Spinal cord (tissue), 10 donors: ENCODE data around the gene DCAF8. TPM values are rescaled to one million over a fixed set of nuclear protein-coding genes. Genes with fewer than 3 reads are reported as not detected.
A peak's percentile ranks its signal among the peaks of the same experiment; 100 is the strongest.

Experiments
- DNase-seq, 6 donors: peaks; one replicate each; pipeline versions ENCODE4 v3.0.0 to v3.0.0-alpha.2; 2013 to 2015; ENCODE audit warnings: low spot score in 6 of 6, low read depth in 4 of 6
- H3K27ac ChIP-seq: one replicate; pipeline ENCODE4 v1.5.1; 2013; ENCODE audit warnings: low read depth, low read length, control low read depth
- H3K27me3 ChIP-seq: one replicate; pipeline ENCODE4 v1.6.1; 2013; ENCODE audit warnings: low read length; ENCODE audit not compliant: control insufficient read depth, insufficient read depth
- H3K36me3 ChIP-seq: one replicate; pipeline ENCODE4 v1.6.1; 2013; ENCODE audit warnings: low read length; ENCODE audit not compliant: control insufficient read depth, insufficient read depth
- H3K4me1 ChIP-seq: one replicate; pipeline ENCODE4 v1.6.1; 2013; ENCODE audit warnings: low read length; ENCODE audit not compliant: control insufficient read depth, insufficient read depth
- H3K4me3 ChIP-seq: one replicate; pipeline ENCODE4 v1.5.1; 2013; ENCODE audit warnings: low read depth, low read length, control low read depth
- H3K9me3 ChIP-seq: one replicate; pipeline ENCODE4 v1.6.1; 2013; ENCODE audit warnings: low read length; ENCODE audit not compliant: control insufficient read depth, insufficient read depth
- WGBS: methylation state at CpG from one replicate; pipeline ENCODE4 v1.1.5; 2013; ENCODE audit warnings: missing lambda C conversion rate; ENCODE audit not compliant: insufficient coverage; 5-methylcytosine and 5-hydroxymethylcytosine counted together
- polyA plus RNA-seq, 2 donors: library from polyadenylated mRNA; unstranded; fragments of 120-200 nt; gene quantifications; one replicate each; pipeline ENCODE4 v1.2.1, GENCODE V29; 2013; ENCODE audit not compliant: insufficient read length in 2 of 2
- total RNA-seq, 2 donors: library from RNA; depleted of rRNA in 1 of 2; stranded (reverse); fragments of 120-200 nt in 1 of 2; fragments of >200 nt in 1 of 2; gene quantifications; one replicate each; pipeline versions ENCODE4 v1.2.3 to v1.2.4, GENCODE V29; 2013 to 2014
- donor health status: healthy.

The DCAF8 gene
- total and polyA plus RNA-seq, 4 donors: 87.6 to 179 (median 146) TPM

GRCh38 chr1:160219062-160219929 is 43.1 kb downstream of the DCAF8 start:
- Histone ChIP-seq H3K27ac (peak overlapping the region; percentile 54), H3K27me3 (no peaks in the 10 kb centered on the region), H3K9me3 (no peaks in the 10 kb centered on the region), H3K4me3 (no peak overlapping the region), H3K4me1 (peaks cover 23% of the 10 kb centered on the region), H3K36me3 (peaks cover 44% of the 10 kb centered on the region)
- peak in 3 of 6 donors; percentile 35 to 86 (median 85) for DNase-seq
- 28% methylated on average over 3 of the region's 4 CpGs for WGBS

- H3K27ac ChIP-seq: peak overlapping the region; percentile 45
- no peaks in the 10 kb centered on the region for H3K9me3 ChIP-seq
- H3K27me3 ChIP-seq: no peaks in the 10 kb centered on the region
- DNase-seq: peak in 2 of 6 donors; percentile 39 to 61
- H3K36me3 ChIP-seq: peaks cover 50% of the 10 kb centered on the region
- H3K4me1 ChIP-seq: peaks cover 23% of the 10 kb centered on the region
- no peak overlapping the region for H3K4me3 ChIP-seq
- 47% methylated on average over 6 of the region's 10 CpGs for WGBS
These were observed 44.8 kb downstream of the DCAF8 start for GRCh38 chr1:160217481-160218051.

GRCh38 chr1:160216301-160216700 is 46.0 kb downstream of the DCAF8 start:
- Histone ChIP-seq H3K9me3 (no peaks in the 10 kb centered on the region), H3K4me3 (no peak overlapping the region), H3K36me3 (peaks cover 53% of the 10 kb centered on the region), H3K4me1 (peaks cover 27% of the 10 kb centered on the region), H3K27me3 (no peaks in the 10 kb centered on the region), H3K27ac (no peak overlapping the region)
- no peak for DNase-seq

GRCh38 chr1:160214481-160215140 is 47.7 kb downstream of the DCAF8 start:
- Histone ChIP-seq H3K9me3 (no peaks in the 10 kb centered on the region), H3K36me3 (peaks cover 53% of the 10 kb centered on the region), H3K4me3 (no peak overlapping the region), H3K4me1 (peaks cover 41% of the 10 kb centered on the region), H3K27me3 (no peaks in the 10 kb centered on the region), H3K27ac (no peak overlapping the region)
- no peak for DNase-seq
- no CpG with 5 or more reads among the region's 3 CpGs for WGBS

- Histone ChIP-seq H3K4me3 (no peak overlapping the region), H3K9me3 (no peaks in the 10 kb centered on the region), H3K27ac (peak overlapping the region; percentile 90), H3K36me3 (peaks cover 67% of the 10 kb centered on the region), H3K27me3 (no peaks in the 10 kb centered on the region), H3K4me1 (peaks cover 51% of the 10 kb centered on the region)
- WGBS: 32% methylated on average over 5 of the region's 10 CpGs
- peak in 5 of 6 donors; percentile 70 to 97 (median 83) for DNase-seq
These were observed 51.1 kb downstream of the DCAF8 start for GRCh38 chr1:160211046-160211790.

GRCh38 chr1:160210561-160210960 is 51.8 kb downstream of the DCAF8 start:
- WGBS: no CpG with 5 or more reads among the region's 5 CpGs
- peaks cover 65% of the 10 kb centered on the region for H3K36me3 ChIP-seq

GRCh38 chr1:160209321-160210046 is 52.9 kb downstream of the DCAF8 start:
- Histone ChIP-seq H3K36me3 (peaks cover 56% of the 10 kb centered on the region), H3K27ac (peak overlapping the region; percentile 90), H3K9me3 (no peaks in the 10 kb centered on the region), H3K4me3 (peak overlapping the region; percentile 5), H3K4me1 (peaks cover 63% of the 10 kb centered on the region), H3K27me3 (no peaks in the 10 kb centered on the region)
- 11% methylated on average over 4 of the region's 7 CpGs for WGBS
- DNase-seq: peak in 2 of 6 donors; percentile 72 to 74

More at GRCh38 chr1:160210561-160210960, 51.8 kb downstream of the DCAF8 start:
- DNase-seq: peak in 4 of 6 donors; percentile 50 to 92 (median 78)
- Histone ChIP-seq H3K4me3 (no peak overlapping the region), H3K27ac (peak overlapping the region; percentile 90), H3K27me3 (no peaks in the 10 kb centered on the region), H3K4me1 (peaks cover 57% of the 10 kb centered on the region), H3K9me3 (no peaks in the 10 kb centered on the region)

GRCh38 chr1:160208557-160209320 is 53.6 kb downstream of the DCAF8 start:
- H3K4me3 ChIP-seq: peak overlapping the region; percentile 5
- no peaks in the 10 kb centered on the region for H3K27me3 ChIP-seq
- H3K27ac ChIP-seq: peak overlapping the region; percentile 90
- 23% methylated on average over 4 of the region's 6 CpGs for WGBS
- DNase-seq: peak in 2 of 6 donors; percentile 61 to 62
- no peaks in the 10 kb centered on the region for H3K9me3 ChIP-seq
- peaks cover 49% of the 10 kb centered on the region for H3K36me3 ChIP-seq
- H3K4me1 ChIP-seq: peaks cover 69% of the 10 kb centered on the region
